NCI-H1092 treated with DMSO at 0.1 percent for 48 hours (cell line): Measurements from ENCODE around the gene ME3.

Experiments
- DNase-seq: peaks from one replicate; lab custom pipeline; 2025; lab: John Stamatoyannopoulos, UW

Gene ME3

GRCh38 chr11:86514453-86514852 lies 158.0 kb downstream of the ME3 start:
- no peak for DNase-seq

GRCh38 chr11:86513746-86514373 lies 158.6 kb downstream of the ME3 start:
- DNase-seq, result no peak

- no peak for DNase-seq
Observed at GRCh38 chr11:86513138-86513537, 159.3 kb downstream of the ME3 start.

DNA sequence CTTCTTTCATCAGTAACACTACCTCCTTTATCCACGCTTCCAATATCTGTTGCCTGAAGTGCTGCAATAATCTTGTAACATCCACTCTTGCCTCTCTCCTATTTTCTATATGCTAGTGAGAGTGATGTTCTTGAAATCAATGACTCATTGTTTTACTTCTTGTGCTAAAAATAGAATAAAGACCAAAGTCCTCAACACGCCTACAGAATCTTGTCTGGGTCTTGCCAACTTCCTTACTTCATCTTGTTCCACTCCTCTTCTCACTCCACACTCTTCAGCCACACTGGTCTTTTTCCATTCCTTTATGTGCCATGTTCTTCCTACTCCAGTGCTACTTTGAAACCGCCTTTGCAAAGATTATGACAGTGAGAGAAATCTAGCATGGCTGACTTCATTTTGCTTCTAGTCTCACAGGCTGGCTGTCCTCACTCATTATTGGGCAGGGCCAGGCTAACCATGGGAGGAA lies 161.3 kb downstream of the ME3 start:
- DNase-seq, result no peak

DNA sequence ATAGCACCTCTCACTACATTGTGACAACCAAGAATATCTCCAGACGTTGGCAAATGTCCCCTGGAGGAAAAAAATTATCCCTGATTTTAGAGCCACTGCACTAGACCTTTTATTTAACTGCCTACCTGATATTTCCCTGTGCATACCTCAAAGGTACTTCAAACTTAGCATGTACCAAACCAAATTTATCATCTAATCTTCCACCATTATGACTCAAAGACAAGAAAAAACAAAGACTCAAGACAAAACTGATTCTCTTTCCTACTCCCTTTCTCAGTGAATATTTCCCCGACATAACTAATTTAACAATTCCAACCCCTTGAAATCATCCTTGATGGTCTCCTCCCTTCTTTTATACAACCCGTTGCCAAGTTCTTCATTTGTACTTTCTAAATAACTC lies 161.7 kb downstream of the ME3 start:
- DNase-seq, result no peak

DNA sequence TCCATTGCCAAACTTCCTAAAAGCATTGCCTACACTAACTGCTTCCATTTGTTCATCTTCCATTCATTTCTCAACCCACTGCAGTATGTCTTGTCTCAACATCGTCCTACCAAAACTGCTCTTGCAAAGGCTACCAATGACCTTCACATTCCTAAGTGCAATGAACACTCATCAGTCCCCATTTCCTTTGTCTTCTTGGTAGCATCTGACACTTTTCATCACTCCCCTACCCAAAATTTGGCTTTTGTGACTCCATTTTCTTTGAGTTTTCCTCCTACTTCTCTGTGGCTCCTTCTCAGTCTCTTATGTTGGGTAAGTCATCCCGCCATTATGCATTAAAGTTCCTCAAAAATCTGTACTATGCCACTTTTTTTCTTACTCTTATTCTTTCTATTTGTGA lies 162.3 kb downstream of the ME3 start:
- no peak for DNase-seq

GRCh38 chr11:86509588-86509974 lies 162.8 kb downstream of the ME3 start:
- no peak for DNase-seq

DNA sequence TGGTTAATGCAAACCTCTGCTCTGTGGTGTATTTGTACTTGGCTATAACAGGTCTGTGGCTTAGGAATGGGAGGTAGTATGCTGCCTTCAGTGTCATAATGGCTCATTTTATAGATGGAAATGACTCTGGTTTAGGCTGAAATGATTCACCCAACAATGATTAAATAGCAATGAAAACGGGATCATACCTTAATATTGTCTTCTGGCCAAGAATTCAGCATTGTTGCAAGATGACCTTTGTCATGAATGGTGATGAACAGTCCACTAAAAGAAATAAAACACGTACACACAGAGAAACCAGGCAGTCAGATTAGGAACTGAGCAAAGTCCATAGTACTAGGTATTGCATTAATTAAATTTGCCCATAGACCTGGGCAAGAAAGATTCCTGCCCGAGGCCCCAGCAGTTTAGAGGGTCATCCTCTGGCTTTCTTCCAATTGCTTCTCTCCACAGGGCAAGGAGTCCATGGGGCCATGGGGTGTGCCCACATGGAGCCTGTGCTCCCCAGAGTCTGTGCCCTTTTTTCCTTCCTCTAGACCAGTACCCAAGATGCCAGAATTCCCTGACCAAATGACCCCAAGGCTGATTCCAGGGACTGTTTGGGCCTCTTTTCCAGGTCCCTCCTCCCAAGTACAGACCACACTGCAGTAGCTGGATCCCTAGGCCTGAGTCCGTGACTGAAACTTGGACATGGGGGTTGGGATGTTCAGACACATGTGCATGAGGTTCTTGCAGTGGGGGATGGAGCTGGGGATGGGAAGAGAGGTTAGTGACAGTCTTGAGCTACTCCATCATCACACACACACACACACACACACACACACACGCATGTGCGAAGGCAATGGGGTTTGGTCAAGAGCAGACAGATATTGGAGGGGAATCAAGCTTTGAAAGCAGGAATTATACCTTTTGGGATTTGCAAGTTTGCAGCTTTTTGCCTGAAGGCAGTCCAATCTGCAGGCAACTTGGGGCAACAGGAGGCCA lies 163.5 kb downstream of the ME3 start:
- no peak for DNase-seq

- no peak for DNase-seq
Observed at GRCh38 chr11:86507249-86507845, 165.1 kb downstream of the ME3 start.

- no peak for DNase-seq
Observed at GRCh38 chr11:86506235-86506634, 166.2 kb downstream of the ME3 start.

- no peak for DNase-seq
Observed at GRCh38 chr11:86503131-86503530, 169.3 kb downstream of the ME3 start.

- DNase-seq, result no peak
Observed at GRCh38 chr11:86502137-86502642, 170.2 kb downstream of the ME3 start.

- DNase-seq, result no peak
Observed at GRCh38 chr11:86500500-86501140, 171.8 kb downstream of the ME3 start.

DNA sequence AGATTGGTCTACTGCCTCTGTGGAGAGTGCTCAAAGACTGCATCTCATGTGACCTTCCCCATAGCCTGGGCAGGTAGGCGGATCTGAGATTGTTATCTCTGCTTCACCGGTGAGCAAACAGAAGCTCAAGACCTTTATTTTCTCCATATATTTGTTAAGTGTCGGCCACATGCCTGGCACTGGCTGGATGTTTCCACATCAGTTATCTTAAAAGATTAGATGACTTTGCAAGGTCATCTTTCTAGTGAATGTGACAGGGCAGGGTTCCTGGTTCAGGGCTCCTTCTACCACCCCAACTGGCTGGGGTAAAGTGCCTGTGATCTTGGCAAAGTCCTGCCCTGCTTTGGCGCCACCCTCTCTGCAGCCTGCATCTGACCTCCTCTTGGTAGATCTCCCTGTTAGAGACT lies 172.7 kb downstream of the ME3 start:
- no peak for DNase-seq

- no peak for DNase-seq
Observed at GRCh38 chr11:86497836-86498235, 174.6 kb downstream of the ME3 start.

- no peak for DNase-seq
Observed at GRCh38 chr11:86497310-86497709, 175.1 kb downstream of the ME3 start.

- no peak for DNase-seq
Observed at GRCh38 chr11:86495351-86495750, 177.1 kb downstream of the ME3 start.

DNA sequence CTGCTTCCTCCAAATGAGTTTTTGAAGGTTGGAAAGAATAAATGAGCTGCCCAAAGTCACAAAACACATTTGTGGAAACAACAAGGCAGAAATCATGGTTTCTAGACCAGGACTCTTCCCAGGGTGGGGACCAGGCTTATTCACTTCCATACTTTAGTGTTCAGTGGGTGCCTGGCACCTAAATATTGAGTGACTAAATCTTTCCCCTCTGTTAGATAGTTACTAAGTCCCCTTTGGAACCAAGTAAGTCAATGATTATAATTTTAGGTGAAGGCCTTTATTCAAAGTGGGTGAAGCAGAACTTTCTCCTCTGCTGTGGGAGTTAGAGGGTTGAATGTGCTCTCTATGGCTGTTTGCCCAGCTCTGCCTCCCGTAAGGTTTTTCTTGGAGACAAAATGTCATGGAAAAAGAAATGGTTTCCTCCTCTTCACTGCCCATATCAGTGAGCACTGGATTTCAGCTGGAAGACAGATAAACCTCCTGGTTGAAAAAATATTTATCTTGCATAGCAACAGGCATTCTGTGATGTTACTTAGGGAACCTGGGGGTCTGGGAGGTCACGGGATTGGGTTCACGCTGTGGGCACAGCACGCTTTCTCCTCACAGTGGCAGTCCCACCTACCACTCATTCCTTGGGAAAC lies 179.9 kb downstream of the ME3 start:
- no peak for DNase-seq

DNA sequence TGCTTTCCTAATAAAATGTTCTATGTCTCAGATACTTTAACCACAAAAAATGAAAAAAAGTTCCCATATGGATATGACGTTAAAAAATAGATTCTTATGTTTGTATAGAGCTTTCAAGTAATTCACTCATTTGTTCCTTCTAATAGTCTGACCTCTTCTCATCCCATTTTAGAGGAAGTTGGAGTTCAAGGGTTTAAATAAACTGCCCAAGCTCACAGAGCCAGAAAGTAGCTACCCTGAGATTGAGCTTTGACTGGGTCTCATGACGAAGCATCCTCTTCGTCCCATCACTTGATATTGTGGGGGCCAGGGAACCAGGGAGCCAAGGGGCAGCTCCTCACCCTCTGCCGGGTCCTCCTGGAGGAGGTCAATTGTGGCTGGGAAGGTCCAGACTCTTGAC lies 181.4 kb downstream of the ME3 start:
- no peak for DNase-seq

DNA sequence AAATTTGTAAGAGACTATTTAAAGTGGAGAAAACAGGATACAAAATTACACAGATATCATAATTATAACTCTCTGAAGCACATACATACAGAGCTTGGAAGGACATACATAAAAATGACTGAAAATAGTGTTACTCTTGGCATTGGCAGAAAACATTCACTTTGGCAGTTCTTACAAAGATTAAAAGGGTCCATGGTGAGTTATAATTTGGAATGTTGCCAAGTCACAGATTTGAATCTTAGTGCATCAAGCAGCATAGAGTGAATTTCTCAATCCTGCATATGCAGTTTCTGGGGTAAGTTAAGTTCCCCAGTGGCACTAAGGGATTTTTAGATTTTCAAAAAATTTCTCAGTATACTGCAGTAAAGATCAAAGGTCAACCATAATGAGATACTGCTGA lies 181.8 kb downstream of the ME3 start:
- peak; percentile 1 for DNase-seq

GRCh38 chr11:86489442-86489841 lies 183.0 kb downstream of the ME3 start:
- no peak for DNase-seq

DNA sequence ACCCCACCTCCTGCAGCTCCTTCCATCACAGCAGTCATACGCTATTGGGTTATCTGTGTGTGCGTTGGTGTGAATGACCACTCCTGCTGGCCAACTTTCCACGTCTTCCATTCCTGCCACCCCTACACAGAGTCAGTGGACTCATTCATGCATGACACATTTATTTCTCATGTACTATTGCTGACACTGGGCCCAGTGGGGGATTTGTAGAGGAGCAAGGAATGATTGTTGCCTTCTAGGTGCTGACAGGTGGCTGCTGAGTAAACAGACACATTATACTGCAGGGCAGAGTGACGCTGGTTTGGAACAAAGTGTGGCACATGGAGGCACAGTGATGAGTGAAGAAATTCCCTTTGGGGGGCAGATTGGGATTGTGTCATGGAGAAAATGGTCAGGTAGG lies 183.9 kb downstream of the ME3 start:
- DNase-seq, result peak; percentile 4
